Endothelial cell of umbilical vein (primary cell): ENCODE data around the gene METAP1. TPM values are rescaled to one million over a fixed set of nuclear protein-coding genes. Genes with fewer than 3 reads are reported as not detected.
A peak's percentile ranks its signal among the peaks of the same experiment; 100 is the strongest.

Source experiments
- BruUV-seq: library from RNA; stranded (reverse); fragments of 400-500 nt; replicated peaks from 2 replicates; lab custom pipeline; 2021; lab: Mats Ljungman, UMichigan
- CTCF ChIA-PET: fragments of 300-600, 350-600 bp; sonication (Branson Sonifier 250); formaldehyde crosslinking; loops from one replicate; lab custom pipeline; 2021; ENCODE audit warnings: antibody characterized with exemption, inconsistent platforms; lab: Charles Lee
- POLR2A ChIA-PET: fragments of 300-600, 350-600 bp; sonication (Branson Sonifier 250); formaldehyde crosslinking; loops from one replicate; lab custom pipeline; 2021; ENCODE audit warnings: antibody characterized with exemption, inconsistent platforms; lab: Charles Lee
- DNase-seq: peaks from one replicate; pipeline ENCODE4 v3.0.0-alpha.2; 2011; ENCODE audit warnings: low read depth, low spot score
- FAIRE-seq: peaks from 2 replicates; lab custom pipeline; 2011; peaks lifted over from hg19 to GRCh38; lab: Jason Lieb, UNC
- H2AFZ ChIP-seq: 2 replicates; pipeline ENCODE4 v1.6.0; 2012; ENCODE audit warnings: low read depth, low read length, control low read depth, inconsistent platforms
- H3K27ac ChIP-seq: 2 replicates; pipeline ENCODE4 v1.5.1; 2011; ENCODE audit warnings: low read depth, mild to moderate bottlenecking, control low read depth, low read length, moderate library complexity; ENCODE audit not compliant: insufficient read depth
- H3K27me3 ChIP-seq, 2 experiments: 2 replicates each; pipeline versions ENCODE4 v1.6.0 to v1.6.1; 2011; ENCODE audit warnings: low read length in 2 of 2, mixed read lengths in 1 of 2; ENCODE audit not compliant: control insufficient read depth in 2 of 2, insufficient read depth in 2 of 2
- H3K36me3 ChIP-seq, 2 experiments: 2 replicates in 1 of 2; 3 replicates in 1 of 2; pipeline ENCODE4 v1.5.1; 2011; ENCODE audit warnings: low read length in 2 of 2, mild to moderate bottlenecking in 1 of 2, moderate library complexity in 1 of 2; ENCODE audit not compliant: control insufficient read depth in 2 of 2, insufficient read depth in 2 of 2; ENCODE audit errors: extremely low read depth in 1 of 2
- H3K4me1 ChIP-seq: 3 replicates; pipeline ENCODE4 v1.5.1; 2011; ENCODE audit warnings: mild to moderate bottlenecking, low read length; ENCODE audit not compliant: control insufficient read depth, insufficient read depth; ENCODE audit errors: extremely low read depth
- H3K4me2 ChIP-seq: 2 replicates; pipeline ENCODE4 v1.6.1; 2011; ENCODE audit warnings: low read length, control low read depth, mixed read lengths; ENCODE audit not compliant: insufficient read depth
- H3K4me3 ChIP-seq, 3 experiments: fragments of 200-600 bp in 1 of 3; sonication (generic), shearing (Covaris generic) in 1 of 3; replicated peaks in 1 of 3; 2 replicates each; pipeline ENCODE4 v1.5.1; 2011 to 2016; ENCODE audit warnings: control low read depth in 3 of 3, low read length in 3 of 3, mild to moderate bottlenecking in 2 of 3, inconsistent platforms in 1 of 3, low read depth in 1 of 3, moderate library complexity in 1 of 3; ENCODE audit not compliant: insufficient read depth in 1 of 3
- H3K79me2 ChIP-seq: 2 replicates; pipeline ENCODE4 v1.6.0; 2012; ENCODE audit warnings: low read length, inconsistent platforms; ENCODE audit not compliant: control insufficient read depth, insufficient read depth
- H3K9ac ChIP-seq: replicated peaks from 2 replicates; pipeline ENCODE3; 2011; ENCODE audit warnings: low read length, control low read depth; ENCODE audit not compliant: insufficient read depth; ENCODE audit errors: extremely low read depth
- H3K9me1 ChIP-seq: replicated peaks from 3 replicates; pipeline ENCODE4 v1.6.0; 2011; ENCODE audit warnings: mild to moderate bottlenecking, low read length; ENCODE audit not compliant: control insufficient read depth, insufficient read depth; ENCODE audit errors: extremely low read depth
- H3K9me3 ChIP-seq: replicated peaks from 2 replicates; pipeline ENCODE4 v1.5.1; 2012; ENCODE audit warnings: low read length, inconsistent platforms; ENCODE audit not compliant: control insufficient read depth, insufficient read depth
- H4K20me1 ChIP-seq: replicated peaks from 2 replicates; pipeline ENCODE3; 2011; ENCODE audit warnings: mild to moderate bottlenecking, low read length; ENCODE audit not compliant: control insufficient read depth, insufficient read depth; ENCODE audit errors: extremely low read depth
- EZH2 ChIP-seq: IDR thresholded peaks from 2 replicates; pipeline ENCODE4 v1.6.1; 2012; ENCODE audit warnings: borderline replicate concordance, low read depth, mild to moderate bottlenecking, moderate library complexity, low read length, inconsistent platforms; ENCODE audit not compliant: severe bottlenecking
- FOS ChIP-seq: IDR thresholded peaks from 2 replicates; pipeline ENCODE4 v1.6.1; 2011; ENCODE audit warnings: mild to moderate bottlenecking, low read length, moderate library complexity, borderline replicate concordance; ENCODE audit not compliant: insufficient read depth
- GATA2 ChIP-seq: IDR thresholded peaks from 2 replicates; pipeline ENCODE4 v1.7.0; 2011; ENCODE audit warnings: low read depth, mild to moderate bottlenecking, moderate library complexity, mixed read lengths, low read length; ENCODE audit not compliant: insufficient read length, insufficient read depth
- MYC ChIP-seq: IDR thresholded peaks from one replicate; pipeline ENCODE4 v1.6.1; 2011; ENCODE audit warnings: mild to moderate bottlenecking, low read depth, low read length
- POLR2A ChIP-seq: IDR thresholded peaks from 2 replicates; pipeline ENCODE4 v1.6.1; 2012; ENCODE audit warnings: low read depth, mild to moderate bottlenecking, control low read depth, low read length
- dilution Hi-C: fragments of 300-500 bp; cut with MboI; formaldehyde crosslinking; loops from one replicate; pipeline ENCODE4 v1.15.0; 2019; ENCODE audit warnings: low sequenced_read_pairs; ENCODE audit not compliant: extremely low pct_ligation_motif_present
- intact Hi-C: fragments of 100-400 bp; cut with micrococcal nuclease; formaldehyde crosslinking; loops from one replicate; pipeline ENCODE4 v1.10.0; 2022
- polyA plus RNA-seq, 4 experiments: library from polyadenylated mRNA; depleted of rRNA in 3 of 4; stranded (reverse) in 3 of 4; unstranded in 1 of 4; fragments of >200 nt; gene quantifications; 2 replicates each; pipeline versions ENCODE4 v1.2.1 to v1.2.3, GENCODE V29; 2011 to 2012; ENCODE audit warnings: missing spikeins in 1 of 4
- total RNA-seq: library from RNA; stranded (reverse); gene quantifications from 2 replicates; pipeline ENCODE4 v1.2.3, GENCODE V29; 2021
- TF ChIP-seq, protein P1 (sequence below): IDR thresholded peaks from 2 replicates; pipeline ENCODE4 v1.6.1; 2011; ENCODE audit not compliant: insufficient read depth, insufficient read length

The METAP1 gene
- total and polyA plus RNA-seq, 2 donors (not counting 3 experiments of a cell fraction or from before 2014, with no cell fraction given) = 26.4 to 39.8 TPM

DNA sequence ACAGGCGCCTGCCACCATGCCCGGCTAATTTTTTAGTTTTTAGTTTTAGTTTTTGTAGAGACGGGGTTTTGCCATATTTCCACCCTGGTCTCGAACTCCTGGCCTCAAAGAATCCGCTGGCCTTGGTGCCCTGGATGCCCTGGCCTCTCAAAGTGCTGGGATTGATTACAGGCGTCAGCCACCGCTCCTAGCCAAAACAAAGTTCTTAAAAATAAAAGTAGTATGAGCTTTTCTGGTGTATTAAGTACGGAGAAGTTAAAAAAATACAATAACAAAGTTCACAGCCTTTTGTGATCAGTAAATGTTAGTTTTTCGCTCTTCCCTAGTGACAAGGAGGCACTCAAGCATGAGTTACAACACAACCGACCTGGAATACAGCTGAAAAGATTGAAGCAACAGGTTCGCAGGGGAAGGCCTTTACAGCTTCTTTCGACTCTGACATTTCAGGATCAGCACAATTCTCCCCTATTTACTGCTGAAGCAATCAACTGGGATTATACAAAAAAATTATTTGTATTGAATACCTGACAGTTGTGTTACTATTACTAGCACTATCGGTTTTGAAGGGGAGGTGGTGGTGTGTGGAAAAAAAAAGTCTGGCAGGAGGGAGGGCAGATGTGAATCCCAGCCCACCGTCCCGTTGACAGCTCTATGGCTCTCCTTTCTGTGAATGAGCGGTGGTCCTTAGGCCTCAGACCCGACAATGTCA is 893 bp upstream of the METAP1 start:
- intact Hi-C loops = loop anchor here (1.0 to 10.0 kb wide), 10 partner anchors 56 to 847 kb away; partner anchors contain the start of genes ADH5, EIF4E and RAP1GDS1

DNA sequence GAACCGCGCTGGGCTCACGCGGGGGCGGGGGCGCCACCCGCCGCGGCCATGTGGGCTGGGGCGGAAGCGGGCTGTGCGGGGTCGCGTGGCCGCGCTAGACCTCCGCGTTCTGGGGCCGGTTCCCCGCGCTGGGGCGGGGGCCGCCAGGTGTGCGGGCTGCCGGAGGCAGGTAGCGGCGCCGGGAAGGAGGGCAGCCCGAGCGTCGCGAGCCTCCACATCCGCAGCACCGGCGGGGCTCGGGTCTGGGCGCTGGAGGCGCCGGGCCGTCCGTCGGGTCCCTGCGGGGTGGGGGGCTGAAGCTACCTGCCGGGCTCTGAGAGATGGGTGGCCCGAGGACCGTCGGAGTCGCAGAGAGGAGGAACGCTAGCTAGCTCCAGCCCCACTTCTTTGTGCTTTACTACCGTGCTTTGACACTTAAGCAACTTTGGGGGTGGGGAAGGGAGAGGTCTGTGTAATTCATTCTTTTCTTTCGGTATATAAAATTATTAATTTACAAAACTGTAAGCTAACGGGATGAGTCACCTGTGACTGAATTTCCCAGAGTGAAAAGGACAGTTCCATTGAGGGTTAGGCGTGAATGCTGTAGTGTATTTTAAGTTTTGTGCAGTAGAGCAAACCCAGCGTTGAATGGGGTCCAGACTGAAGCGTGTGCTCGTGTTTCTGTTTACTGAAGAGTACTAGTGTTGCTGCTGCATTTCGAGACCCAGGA is 689 bp downstream of the METAP1 start:
- TF ChIP-seq FOS = peak; percentile 30
- no peak for TF ChIP-seq POLR2A
- Histone ChIP-seq H3K9ac (peak overlapping the region; percentile 65), H3K4me1 (peaks cover 6% of the 10 kb centered on the region), H3K9me1 (no peaks in the 10 kb centered on the region), H3K27ac (peak overlapping the region; percentile 23), H4K20me1 (peaks cover 2% of the 10 kb centered on the region), H3K36me3 (no peaks in the 10 kb centered on the region), H3K4me2 (peak overlapping the region; percentile 77), H3K9me3 (no peaks in the 10 kb centered on the region), H2AFZ (peak overlapping the region; percentile 76), H3K4me3 (peak overlapping the region; percentile 64 to 93 (median 73)), H3K27me3 (no peaks in the 10 kb centered on the region), H3K79me2 (peaks cover 49% of the 10 kb centered on the region)
- POLR2A ChIA-PET = no interaction called here
- no TSS peak for BruUV-seq
- DNase-seq = peak; percentile 29
- dilution Hi-C loops (no loop called here), intact Hi-C loops (loop anchor here (5.0 to 10.0 kb wide), 2 partner anchors 311 to 849 kb away; no protein-coding TSS in a partner anchor)
- peak; percentile 24 for FAIRE-seq
- CTCF ChIA-PET = interaction anchor here (0.9 to 2.7 kb wide), 8 partner anchors 10 to 409 kb away, joined by 3 to 19 read pairs (median 8); partner anchors contain the start of gene ADH5

More for the DNA sequence above, 893 bp upstream of the METAP1 start:
- DNase-seq (no peak), FAIRE-seq (no peak)
- peak overlapping the region; percentile 79 for H3K4me2 ChIP-seq
- no peak for TF ChIP-seq EZH2
- TF ChIP-seq, protein P1, sequence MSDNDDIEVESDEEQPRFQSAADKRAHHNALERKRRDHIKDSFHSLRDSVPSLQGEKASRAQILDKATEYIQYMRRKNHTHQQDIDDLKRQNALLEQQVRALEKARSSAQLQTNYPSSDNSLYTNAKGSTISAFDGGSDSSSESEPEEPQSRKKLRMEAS = no peak
- no peak for TF ChIP-seq GATA2
- no peak for TF ChIP-seq MYC
- TF ChIP-seq POLR2A = no peak
- POLR2A ChIA-PET = interaction anchor here (0.6 to 0.8 kb wide), 3 partner anchors 12 to 734 kb away, joined by 3 to 4 read pairs (median 3); no protein-coding TSS in a partner anchor
- no TSS peak for BruUV-seq
- dilution Hi-C loops = no loop called here
- H3K27me3 ChIP-seq = no peaks in the 10 kb centered on the region
- H3K9me3 ChIP-seq = no peaks in the 10 kb centered on the region
- H3K4me3 ChIP-seq = peak overlapping the region; percentile 26 to 44 (median 42)
- CTCF ChIA-PET = interaction anchor here (0.7 to 2.7 kb wide), 36 partner anchors 9 to 845 kb away, joined by 3 to 71 read pairs (median 4); partner anchors contain the start of genes EIF4E and RAP1GDS1
- H3K4me1 ChIP-seq = peaks cover 6% of the 10 kb centered on the region
- H3K27ac ChIP-seq = peak overlapping the region; percentile 44
- H3K9ac ChIP-seq = peak overlapping the region; percentile 61
- H2AFZ ChIP-seq = peak overlapping the region; percentile 89
- H3K36me3 ChIP-seq = no peaks in the 10 kb centered on the region
- no peaks in the 10 kb centered on the region for H4K20me1 ChIP-seq
- H3K79me2 ChIP-seq = peaks cover 34% of the 10 kb centered on the region
- H3K9me1 ChIP-seq = no peaks in the 10 kb centered on the region
